ENCODE results near the gene KREMEN2.

Gene KREMEN2

GRCh38 chr16:2967721-2968161, 3.7 kb downstream of the KREMEN2 start:
- no peak for TF ChIP-seq CTCF (conservative IDR thresholded peaks at IDR 0.05)
- no peak overlapping the region for H3K27ac ChIP-seq

- no peak for TF ChIP-seq CTCF (conservative IDR thresholded peaks at IDR 0.05)
- H3K27ac ChIP-seq = peak overlapping the region; percentile 76
These were observed 4.3 kb downstream of the KREMEN2 start for GRCh38 chr16:2968368-2968737.

- no peak for TF ChIP-seq CTCF (conservative IDR thresholded peaks at IDR 0.05)
- H3K27ac ChIP-seq = peak within 1 kb of the TSS; percentile 76
These were observed 4.9 kb downstream of the KREMEN2 start, which contains the start of gene PAQR4 for GRCh38 chr16:2968738-2969544. Gene PAQR4, plus strand, starts transcription at chr16:2969348. Its CDS starts 327 bp downstream, at chr16:2969675.

GRCh38 chr16:2969545-2970521, 5.8 kb downstream of the KREMEN2 start:
- peak overlapping the region; percentile 76 for H3K27ac ChIP-seq

GRCh38 chr16:2970563-2970962, 6.5 kb downstream of the KREMEN2 start:
- H3K27ac ChIP-seq = peak overlapping the region; percentile 76
- TF ChIP-seq CTCF (conservative IDR thresholded peaks at IDR 0.05) = no peak

More at GRCh38 chr16:2969545-2970521, 5.8 kb downstream of the KREMEN2 start:
- peak; percentile 41 for TF ChIP-seq CTCF (conservative IDR thresholded peaks at IDR 0.05)

GRCh38 chr16:2971134-2971984, 7.3 kb downstream of the KREMEN2 start:
- peak overlapping the region; percentile 76 for H3K27ac ChIP-seq

More at GRCh38 chr16:2971134-2971984, 7.3 kb downstream of the KREMEN2 start:
- no peak for TF ChIP-seq CTCF (conservative IDR thresholded peaks at IDR 0.05)
